ENCODE data around the gene PLA2G4D.

Gene PLA2G4D

DNA sequence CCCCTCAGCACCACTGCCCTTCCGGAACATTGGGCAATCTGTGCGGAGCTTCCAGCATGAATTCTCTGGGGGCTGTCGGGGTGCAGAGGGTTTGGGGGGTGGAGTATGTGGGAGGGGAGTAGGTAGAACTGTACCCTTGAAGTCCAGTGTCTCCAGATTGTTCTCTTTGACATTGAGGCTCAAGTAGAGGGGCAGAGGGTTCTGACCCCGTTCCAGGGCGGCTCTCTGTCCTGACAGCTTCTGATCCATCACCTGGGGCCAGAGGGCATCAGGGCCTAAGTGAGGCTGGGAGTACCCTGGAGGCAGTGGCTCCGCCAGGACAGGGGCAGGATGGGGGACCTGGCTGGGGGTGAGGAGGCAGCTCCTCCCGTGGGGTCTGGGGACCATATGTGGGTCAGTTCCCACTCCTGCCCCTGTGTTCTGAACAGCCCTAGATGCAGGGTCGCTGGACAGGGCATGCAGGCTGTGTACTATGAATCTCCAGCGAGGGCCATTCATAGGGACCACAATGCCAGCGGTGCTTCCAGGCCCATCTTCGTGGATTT, 22.1 kb downstream of the PLA2G4D start:
- DNase-seq (ENCODE audit: low spot score) = no peak

- DNase-seq (ENCODE audit: low spot score) = no peak
Measured at GRCh38 chr15:42071717-42072116, 22.6 kb downstream of the PLA2G4D start.

DNA sequence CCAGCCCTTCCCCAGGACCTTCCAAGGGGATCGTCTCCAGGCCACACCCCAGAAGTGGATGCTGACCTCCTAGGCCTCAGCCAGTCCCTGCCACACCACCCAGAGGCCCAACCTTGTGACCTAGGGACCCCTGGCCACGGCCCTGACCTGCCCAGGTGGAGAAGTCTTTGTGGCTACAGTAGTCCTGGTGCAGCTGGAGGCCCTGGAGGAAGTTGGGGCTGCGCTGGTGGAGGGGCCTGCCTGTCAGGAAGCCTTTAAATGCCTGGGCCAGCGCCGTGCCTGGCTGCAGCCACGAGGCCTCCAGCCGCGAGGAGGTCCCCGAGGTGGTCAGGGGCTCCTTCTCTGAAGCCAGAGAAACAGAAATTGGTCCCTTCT, 23.4 kb downstream of the PLA2G4D start:
- DNase-seq (ENCODE audit: low spot score) = no peak

GRCh38 chr15:42070279-42070975, 23.9 kb downstream of the PLA2G4D start:
- DNase-seq (ENCODE audit: low spot score) = no peak

DNA sequence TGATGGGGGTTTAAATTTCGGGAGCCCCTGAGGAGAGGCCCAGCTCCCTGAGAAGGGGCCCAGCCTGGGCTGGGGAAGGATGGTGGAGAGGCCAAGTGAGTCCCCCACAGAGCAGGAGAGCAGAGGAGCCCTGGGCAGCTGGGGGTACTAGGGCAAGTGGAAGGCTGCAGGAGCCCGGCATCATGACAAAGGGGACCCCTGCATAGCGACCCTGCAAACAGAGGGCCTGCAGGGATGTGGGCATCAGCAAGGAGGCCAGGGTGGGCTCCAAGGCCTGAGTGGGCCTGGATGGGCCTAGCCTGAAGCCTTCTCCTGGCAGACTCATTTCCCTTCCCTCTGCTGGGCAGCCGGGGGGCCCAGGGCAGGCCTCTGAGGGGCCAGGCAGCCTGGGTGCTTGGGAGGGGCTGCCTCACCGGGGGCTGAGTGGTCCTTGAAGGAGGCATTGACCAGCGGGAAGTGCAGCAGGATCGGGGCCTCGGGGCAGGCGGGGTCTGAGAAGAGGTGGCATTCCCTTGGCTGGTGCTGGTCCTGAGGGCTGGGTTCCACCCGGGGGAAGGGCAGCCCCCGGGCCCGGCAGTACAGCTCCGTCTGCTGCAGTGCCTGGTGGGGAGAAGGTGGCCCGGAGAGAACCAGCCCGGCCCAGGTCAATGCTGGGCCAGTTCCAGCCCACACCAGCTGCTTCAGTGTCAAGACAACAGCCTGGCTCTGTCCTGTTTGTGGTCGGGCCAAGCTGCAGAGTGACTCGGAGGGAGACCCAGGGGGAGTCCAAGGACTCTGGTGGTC, 24.7 kb downstream of the PLA2G4D start:
- peak; percentile 60 for DNase-seq (ENCODE audit: low spot score)

DNA sequence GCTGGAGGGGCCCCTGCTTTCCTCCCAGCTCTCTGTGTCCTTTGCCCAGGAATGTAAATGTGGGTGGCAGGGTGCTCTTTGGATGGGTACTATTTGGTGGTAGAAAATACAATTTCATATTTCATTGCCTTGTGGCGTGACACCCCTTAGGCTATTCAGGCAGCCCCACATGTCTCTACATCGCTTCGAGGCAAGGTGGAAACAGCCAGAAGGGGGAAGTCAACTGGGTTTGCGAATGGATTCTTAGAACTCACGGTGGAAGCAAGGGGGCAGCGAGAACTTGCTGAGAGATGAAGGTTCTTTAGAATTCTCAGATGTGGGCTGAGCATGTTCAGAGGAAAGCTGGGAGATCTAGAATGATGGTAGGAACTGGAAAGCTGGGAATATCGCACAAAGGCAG, 25.3 kb downstream of the PLA2G4D start:
- peak; percentile 11 for DNase-seq (ENCODE audit: low spot score)

- no peak for DNase-seq (ENCODE audit: low spot score)
Measured at GRCh38 chr15:42068601-42069000, 25.8 kb downstream of the PLA2G4D start.

DNA sequence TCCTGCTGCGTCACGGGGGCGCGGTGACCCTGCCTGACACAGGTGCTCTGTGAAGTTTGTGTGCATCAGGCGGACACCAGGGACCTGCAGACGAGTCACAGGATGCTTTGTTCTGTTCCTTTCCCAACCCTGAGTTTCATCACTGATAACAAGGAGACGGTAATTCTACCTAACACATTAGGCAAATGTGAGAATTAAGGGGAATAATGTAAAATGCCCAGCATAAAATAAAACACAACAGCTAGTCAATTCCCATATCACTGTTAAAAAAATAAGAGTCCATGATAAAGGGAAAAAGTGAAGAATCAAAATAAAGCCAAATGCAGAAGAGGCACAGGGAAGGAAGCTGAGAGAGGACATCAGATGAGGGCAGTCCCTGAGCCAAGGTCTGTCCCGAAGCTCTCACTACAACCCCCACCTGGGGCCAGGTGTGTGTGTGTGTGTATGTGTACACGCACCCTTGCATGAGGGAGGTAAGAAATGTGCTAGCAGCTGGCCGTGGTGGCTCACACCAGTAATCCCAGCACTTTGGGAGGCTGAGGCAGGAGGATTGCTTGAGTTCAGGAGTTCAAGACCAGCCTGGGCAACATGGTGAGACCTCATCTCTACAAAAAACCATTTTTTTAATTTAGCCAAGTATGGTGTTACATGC, 27.5 kb downstream of the PLA2G4D start:
- no peak for DNase-seq (ENCODE audit: low spot score)

- DNase-seq (ENCODE audit: low spot score) = no peak
Measured at GRCh38 chr15:42065468-42065867, 28.9 kb downstream of the PLA2G4D start.

DNA sequence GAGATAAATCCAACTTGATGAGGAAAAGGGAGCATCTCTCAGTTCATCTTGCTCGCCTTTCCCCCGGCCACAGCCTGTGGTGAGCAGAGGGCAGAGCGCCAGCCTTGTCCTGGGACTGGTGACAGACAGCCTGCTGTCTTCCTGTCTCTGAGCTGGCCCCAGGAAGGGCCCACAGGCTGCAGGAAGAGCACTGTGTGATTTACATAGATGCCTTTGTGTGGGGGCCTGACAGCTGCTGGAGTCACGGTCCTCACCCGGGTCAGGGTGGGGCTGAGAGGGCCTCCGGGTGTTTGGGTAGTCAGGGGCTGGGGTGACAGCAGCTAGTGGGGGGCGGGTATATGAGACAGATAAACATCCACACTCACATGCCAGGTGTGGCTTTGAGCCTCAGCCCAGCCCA, 29.3 kb downstream of the PLA2G4D start:
- peak; percentile 89 for DNase-seq (ENCODE audit: low spot score)

DNA sequence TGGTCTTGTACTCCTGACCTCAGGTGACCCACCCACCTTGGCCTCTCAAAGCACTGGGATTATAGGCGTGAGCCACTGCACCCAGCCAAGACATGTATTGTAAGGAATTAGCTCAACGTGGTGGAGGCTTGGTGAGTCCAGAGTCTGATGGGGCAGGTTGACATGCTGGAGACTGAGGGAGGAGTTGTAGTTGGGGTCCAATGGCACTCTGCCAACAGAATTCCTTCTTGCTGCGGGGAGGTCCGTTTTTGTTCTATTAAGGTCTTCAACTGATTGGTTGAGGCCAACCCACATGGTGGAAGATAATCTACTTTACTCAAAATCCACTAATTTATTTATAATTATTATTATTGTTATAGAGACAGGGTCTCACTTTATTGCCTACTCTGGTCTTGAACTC, 30.1 kb downstream of the PLA2G4D start:
- no peak for DNase-seq (ENCODE audit: low spot score)

DNA sequence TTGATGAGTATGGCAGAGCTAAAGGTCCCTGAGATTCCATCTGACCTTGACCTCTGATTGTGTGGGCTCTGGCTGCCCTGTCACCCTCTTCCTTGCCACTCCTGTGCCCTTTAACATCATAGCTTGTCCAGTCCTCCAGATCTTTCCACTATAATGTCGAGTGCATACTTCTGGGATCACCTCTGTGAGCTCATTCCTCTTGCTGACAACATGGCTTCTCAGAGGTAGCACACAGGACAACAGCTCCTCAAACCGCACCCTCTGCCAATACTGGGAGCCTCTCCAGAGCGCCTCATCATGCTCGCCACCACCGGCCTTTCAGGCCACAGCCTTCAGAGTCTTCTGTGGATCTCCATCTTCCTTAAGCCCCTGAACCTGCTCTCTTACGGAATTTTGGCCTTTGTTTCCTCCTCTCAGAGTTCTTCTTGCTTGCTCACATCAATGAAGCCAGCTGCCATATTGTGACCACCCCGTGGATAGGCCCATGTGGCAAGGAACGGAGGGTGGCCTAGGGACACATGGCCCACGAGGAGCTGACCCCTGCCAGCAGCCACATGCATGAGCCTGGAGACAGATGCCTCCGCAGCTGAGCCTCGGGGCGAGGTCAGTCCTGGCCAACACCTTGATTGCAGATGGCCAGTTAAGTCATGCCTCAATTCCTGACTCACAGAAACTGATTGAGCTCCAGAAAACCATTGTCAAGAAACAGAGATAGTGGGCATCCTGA, 31.1 kb downstream of the PLA2G4D start:
- no peak for DNase-seq (ENCODE audit: low spot score)

DNA sequence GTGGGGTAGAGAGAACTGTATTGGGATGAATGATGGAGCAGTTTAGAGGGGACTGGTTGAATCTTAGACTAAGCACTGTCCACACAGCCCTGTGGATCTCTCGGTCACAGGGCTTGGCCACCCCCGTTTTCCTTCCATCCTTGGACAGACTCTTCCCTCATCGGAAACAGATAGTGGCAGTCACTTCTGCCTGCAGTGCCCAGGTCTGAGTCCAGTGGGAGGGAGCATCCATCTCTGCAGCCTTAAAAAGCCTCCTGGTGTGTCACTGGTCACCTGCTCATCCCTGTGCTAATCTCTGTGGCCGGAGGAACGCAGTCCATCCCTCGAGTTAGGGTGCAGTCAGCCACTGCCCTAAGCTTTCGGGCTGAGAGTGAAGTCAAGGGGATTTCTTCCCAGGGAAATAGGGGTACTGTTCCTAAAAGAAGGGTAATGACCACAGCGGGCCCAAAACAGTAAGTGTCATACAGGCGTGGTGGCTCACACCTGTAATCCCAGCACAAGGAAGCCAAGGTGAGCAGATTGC, 32.0 kb downstream of the PLA2G4D start:
- no peak for DNase-seq (ENCODE audit: low spot score)

DNA sequence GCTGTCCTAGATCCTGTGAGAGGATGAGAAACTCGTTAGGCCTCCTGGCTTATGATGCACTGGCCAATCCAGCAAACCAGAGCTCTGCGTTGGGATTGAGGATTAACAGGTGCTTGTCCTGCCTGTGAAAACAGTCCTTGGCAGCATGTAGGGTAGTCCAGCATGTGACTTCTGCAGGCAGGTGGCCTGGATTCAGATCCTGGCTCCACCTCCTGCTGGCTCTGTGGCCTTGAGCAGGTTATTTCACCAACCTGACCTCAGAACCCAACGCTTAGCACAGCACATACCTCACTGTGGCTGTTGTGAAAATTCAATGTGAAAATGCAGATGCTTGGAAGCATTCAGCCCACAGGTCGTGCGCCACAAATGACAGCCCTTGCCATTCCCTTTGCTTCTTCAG, 33.6 kb downstream of the PLA2G4D start:
- DNase-seq (ENCODE audit: low spot score) = peak; percentile 16

DNA sequence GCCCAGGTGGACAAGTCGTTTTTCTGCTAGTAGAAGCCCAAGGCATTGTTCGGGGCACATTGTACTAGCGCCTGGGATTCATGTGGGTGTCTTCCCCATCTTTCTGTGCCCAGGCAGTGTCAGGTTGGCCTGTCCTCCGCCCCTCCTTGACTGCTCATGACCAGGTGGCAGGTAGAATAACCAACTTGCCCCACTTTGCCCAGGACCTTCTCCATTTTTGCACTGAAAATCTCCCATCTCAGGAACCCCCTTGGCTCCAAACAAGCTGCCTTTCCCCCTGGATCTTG, 33.9 kb downstream of the PLA2G4D start:
- DNase-seq (ENCODE audit: low spot score) = no peak

- peak; percentile 41 for DNase-seq (ENCODE audit: low spot score)
Measured at GRCh38 chr15:42059661-42060476, 34.5 kb downstream of the PLA2G4D start.

- DNase-seq (ENCODE audit: low spot score) = no peak
Measured at GRCh38 chr15:42058791-42059190, 35.6 kb downstream of the PLA2G4D start.

- no peak for DNase-seq (ENCODE audit: low spot score)
Measured at GRCh38 chr15:42057799-42058646, 36.3 kb downstream of the PLA2G4D start.

GRCh38 chr15:42056934-42057798, 37.2 kb downstream of the PLA2G4D start:
- peak; percentile 72 for DNase-seq (ENCODE audit: low spot score)

Measured in cerebellar cortex (tissue), 1 donor.